Glutamatergic neuron (in vitro differentiated cells): ENCODE data around the gene LRRIQ4. TPM values are rescaled to one million over a fixed set of nuclear protein-coding genes. Genes with fewer than 3 reads are reported as not detected.

Source experiments
- DNase-seq: peaks from one replicate; pipeline ENCODE4 v3.0.0; 2022
- H3K27ac Mint-ChIP-seq: one replicate; pipeline ENCODE4 v1.8.0; 2020; ENCODE audit warnings: mild to moderate bottlenecking, mixed read lengths, inconsistent platforms; ENCODE audit not compliant: unreplicated experiment
- H3K27me3 Mint-ChIP-seq: one replicate; pipeline ENCODE4 v1.8.0; 2020; ENCODE audit warnings: mild to moderate bottlenecking, moderate library complexity, mixed read lengths, inconsistent platforms; ENCODE audit not compliant: unreplicated experiment
- H3K36me3 Mint-ChIP-seq: one replicate; pipeline ENCODE4 v1.8.0; 2020; ENCODE audit warnings: mild to moderate bottlenecking, mixed read lengths, inconsistent platforms; ENCODE audit not compliant: unreplicated experiment
- H3K4me1 Mint-ChIP-seq: one replicate; pipeline ENCODE4 v1.8.0; 2020; ENCODE audit warnings: mild to moderate bottlenecking, low read depth, mixed read lengths, inconsistent platforms; ENCODE audit not compliant: unreplicated experiment
- H3K4me3 Mint-ChIP-seq: one replicate; pipeline ENCODE4 v1.8.0; 2020; ENCODE audit warnings: mild to moderate bottlenecking, mixed read lengths, inconsistent platforms; ENCODE audit not compliant: unreplicated experiment
- H3K9me3 Mint-ChIP-seq: one replicate; pipeline ENCODE4 v1.8.0; 2020; ENCODE audit warnings: mild to moderate bottlenecking, moderate library complexity, mixed read lengths, inconsistent platforms; ENCODE audit not compliant: unreplicated experiment
- CTCF ChIP-seq: fragments of 200-600 bp; sonication (generic); IDR thresholded peaks from one replicate; pipeline ENCODE4 v1.5.0; 2021; ENCODE audit not compliant: partially characterized antibody, unreplicated experiment
- total RNA-seq: library from RNA; stranded (reverse); fragmentation: NEBNext Ultra II Directional; extraction: Animal tissue kit (Norgen Biotek cat#: 25700); gene quantifications from one replicate; pipeline ENCODE4 v1.2.1, GENCODE V29; 2021; ENCODE audit not compliant: unreplicated experiment

The LRRIQ4 gene
- total RNA-seq, 1 donor from 2014 or later, result 0.29 TPM

- no peak for TF ChIP-seq CTCF
- H3K27me3 Mint-ChIP-seq, result no peaks in the 10 kb centered on the region
- no peaks in the 10 kb centered on the region for H3K9me3 Mint-ChIP-seq
- no peak for DNase-seq
- no peaks in the 10 kb centered on the region for H3K36me3 Mint-ChIP-seq
- no peak overlapping the region for H3K27ac Mint-ChIP-seq
- H3K4me3 Mint-ChIP-seq, result no peak overlapping the region
- H3K4me1 Mint-ChIP-seq, result no peaks in the 10 kb centered on the region
These were observed 49.2 kb downstream of the LRRIQ4 start for GRCh38 chr3:169861871-169862270.

- H3K4me3 Mint-ChIP-seq, result no peak overlapping the region
- no peaks in the 10 kb centered on the region for H3K4me1 Mint-ChIP-seq
- no peak overlapping the region for H3K27ac Mint-ChIP-seq
- DNase-seq, result peak; percentile 59
- no peaks in the 10 kb centered on the region for H3K36me3 Mint-ChIP-seq
- no peaks in the 10 kb centered on the region for H3K9me3 Mint-ChIP-seq
- TF ChIP-seq CTCF, result peak; percentile 94
- H3K27me3 Mint-ChIP-seq, result no peaks in the 10 kb centered on the region
These were observed 50.8 kb downstream of the LRRIQ4 start for GRCh38 chr3:169863458-169863899.

- Mint-ChIP-seq H3K4me3 (no peak overlapping the region), H3K4me1 (no peaks in the 10 kb centered on the region), H3K27me3 (no peaks in the 10 kb centered on the region), H3K9me3 (no peaks in the 10 kb centered on the region), H3K36me3 (no peaks in the 10 kb centered on the region), H3K27ac (no peak overlapping the region)
- TF ChIP-seq CTCF, result no peak
- no peak for DNase-seq
These were observed 51.6 kb downstream of the LRRIQ4 start for GRCh38 chr3:169864270-169864669.

- Mint-ChIP-seq H3K36me3 (no peaks in the 10 kb centered on the region), H3K9me3 (no peaks in the 10 kb centered on the region), H3K4me3 (no peak overlapping the region), H3K27ac (no peak overlapping the region), H3K4me1 (peaks cover 6% of the 10 kb centered on the region), H3K27me3 (no peaks in the 10 kb centered on the region)
- TF ChIP-seq CTCF, result no peak
- no peak for DNase-seq
These were observed 52.6 kb downstream of the LRRIQ4 start for GRCh38 chr3:169865176-169865767.

- no peaks in the 10 kb centered on the region for H3K36me3 Mint-ChIP-seq
- no peak for TF ChIP-seq CTCF
- no peak overlapping the region for H3K4me3 Mint-ChIP-seq
- H3K9me3 Mint-ChIP-seq, result no peaks in the 10 kb centered on the region
- peaks cover 10% of the 10 kb centered on the region for H3K4me1 Mint-ChIP-seq
- H3K27ac Mint-ChIP-seq, result no peak overlapping the region
- H3K27me3 Mint-ChIP-seq, result no peaks in the 10 kb centered on the region
- DNase-seq, result no peak
These were observed 55.0 kb downstream of the LRRIQ4 start for GRCh38 chr3:169867584-169868210.
